ENCODE data around the gene LCN10.

Gene LCN10

DNA sequence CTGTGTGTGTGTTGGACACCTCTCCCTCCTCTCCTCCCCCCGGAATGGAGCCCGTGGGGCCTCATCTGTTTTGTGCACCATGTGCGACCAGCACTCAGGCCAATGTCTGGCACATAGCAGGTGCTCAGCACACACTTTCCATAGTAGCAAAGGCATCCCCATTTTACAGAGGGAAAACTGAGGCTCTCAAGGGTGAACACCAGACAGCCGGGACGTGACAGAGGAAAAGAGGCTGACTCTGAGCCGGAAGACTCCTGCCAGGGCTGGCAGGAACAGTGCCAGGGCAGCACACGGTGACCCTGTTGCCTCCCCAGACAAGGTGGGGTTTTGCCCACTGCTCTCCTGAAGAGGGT is 53.7 kb downstream of the LCN10 start:
- TF ChIP-seq, protein P1, sequence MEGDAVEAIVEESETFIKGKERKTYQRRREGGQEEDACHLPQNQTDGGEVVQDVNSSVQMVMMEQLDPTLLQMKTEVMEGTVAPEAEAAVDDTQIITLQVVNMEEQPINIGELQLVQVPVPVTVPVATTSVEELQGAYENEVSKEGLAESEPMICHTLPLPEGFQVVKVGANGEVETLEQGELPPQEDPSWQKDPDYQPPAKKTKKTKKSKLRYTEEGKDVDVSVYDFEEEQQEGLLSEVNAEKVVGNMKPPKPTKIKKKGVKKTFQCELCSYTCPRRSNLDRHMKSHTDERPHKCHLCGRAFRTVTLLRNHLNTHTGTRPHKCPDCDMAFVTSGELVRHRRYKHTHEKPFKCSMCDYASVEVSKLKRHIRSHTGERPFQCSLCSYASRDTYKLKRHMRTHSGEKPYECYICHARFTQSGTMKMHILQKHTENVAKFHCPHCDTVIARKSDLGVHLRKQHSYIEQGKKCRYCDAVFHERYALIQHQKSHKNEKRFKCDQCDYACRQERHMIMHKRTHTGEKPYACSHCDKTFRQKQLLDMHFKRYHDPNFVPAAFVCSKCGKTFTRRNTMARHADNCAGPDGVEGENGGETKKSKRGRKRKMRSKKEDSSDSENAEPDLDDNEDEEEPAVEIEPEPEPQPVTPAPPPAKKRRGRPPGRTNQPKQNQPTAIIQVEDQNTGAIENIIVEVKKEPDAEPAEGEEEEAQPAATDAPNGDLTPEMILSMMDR (IDR thresholded peaks at IDR 0.05; ENCODE audit: low read depth, low read length, missing control alignments): no peak
- no peak for DNase-seq (ENCODE audit: low read depth)
- H3K4me3 ChIP-seq (ENCODE audit: low read depth, low read length): no peak overlapping the region

DNA sequence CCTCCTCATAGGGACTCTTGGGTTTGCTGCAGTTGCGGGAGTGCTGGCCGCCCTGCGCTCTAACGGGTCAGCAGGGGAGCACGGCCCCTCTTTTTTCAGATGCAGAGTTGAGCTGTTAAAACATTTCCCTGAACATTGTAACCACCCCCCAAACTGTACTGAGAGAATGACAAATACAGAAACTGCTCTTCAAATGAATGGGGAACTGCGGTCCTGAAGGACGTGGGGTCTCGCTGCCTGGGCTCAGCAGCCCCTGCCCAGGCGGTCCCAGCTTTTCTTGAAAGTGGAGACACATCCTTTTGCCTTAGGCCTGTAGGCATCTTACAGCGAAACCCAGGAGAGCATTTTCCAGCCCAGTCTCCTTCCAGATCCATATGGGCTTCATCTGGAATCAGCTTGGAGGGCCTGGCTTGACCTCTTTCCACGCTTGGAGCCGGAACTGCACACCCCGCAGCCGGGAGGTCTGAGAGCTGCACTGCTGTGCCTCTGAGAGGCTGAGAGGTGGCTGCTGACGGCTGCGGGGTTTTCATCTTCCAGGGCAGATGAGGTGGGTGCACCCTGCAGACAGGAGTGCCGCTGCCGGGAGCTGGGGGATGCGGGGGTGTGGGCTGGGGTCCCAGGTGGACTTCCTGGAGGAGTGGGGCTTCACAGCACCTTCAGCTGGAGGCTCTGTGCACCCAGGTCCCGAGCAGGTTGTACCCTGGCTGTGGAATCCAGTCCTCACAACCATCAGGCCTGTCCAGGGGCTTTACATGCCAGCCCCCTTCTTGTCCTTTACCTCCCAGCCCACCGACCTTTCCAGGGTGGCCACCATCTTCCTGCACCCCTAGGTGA is 54.2 kb downstream of the LCN10 start:
- H3K4me3 ChIP-seq (ENCODE audit: low read depth, low read length): no peak overlapping the region; the same call in 1 of the 2 replicates
- DNase-seq (ENCODE audit: low read depth): no peak
- TF ChIP-seq, protein P1 (IDR thresholded peaks at IDR 0.05; ENCODE audit: low read depth, low read length, missing control alignments): no peak
